HL-60 (cell line): ENCODE results near the gene SEC24B.

Experiments
- DNase-seq, 2 experiments: peaks; one replicate each; pipeline ENCODE4 v3.0.0-alpha.2; 2010 to 2020; ENCODE audit warnings: low read depth in 1 of 2, low spot score in 1 of 2
- H3K27ac ChIP-seq: fragments of 250-450 bp; sonication (Bioruptor Pico); replicated peaks from 2 replicates; pipeline ENCODE4 v1.5.1; 2020; ENCODE audit warnings: mild to moderate bottlenecking, moderate library complexity
- H3K27me3 ChIP-seq: fragments of 250-450 bp; sonication (Bioruptor Pico); 2 replicates; pipeline ENCODE4 v1.5.1; 2021; ENCODE audit warnings: mild to moderate bottlenecking, moderate library complexity; ENCODE audit not compliant: insufficient read depth, poor library complexity, severe bottlenecking
- H3K4me3 ChIP-seq: replicated peaks from 2 replicates; pipeline ENCODE4 v1.5.1; 2011; ENCODE audit warnings: mild to moderate bottlenecking, control low read depth, low read length; ENCODE audit not compliant: insufficient read depth
- GABPA ChIP-seq: IDR thresholded peaks from 2 replicates; pipeline ENCODE4 v1.6.1; 2012; ENCODE audit warnings: low read depth
- POLR2AphosphoS5 ChIP-seq: IDR thresholded peaks from 2 replicates; pipeline ENCODE4 v1.6.1; 2012; ENCODE audit warnings: low read depth
- SPI1 ChIP-seq: IDR thresholded peaks from 2 replicates; pipeline ENCODE4 v1.6.1; 2012; ENCODE audit warnings: low read depth, mild to moderate bottlenecking, borderline replicate concordance
- TF ChIP-seq, protein P1 (sequence below): IDR thresholded peaks from 2 replicates; pipeline ENCODE4 v1.6.1; 2012; ENCODE audit warnings: low read depth; ENCODE audit not compliant: insufficient replicate concordance
- TF ChIP-seq, protein P2 (sequence below): IDR thresholded peaks from one replicate; pipeline ENCODE4 v1.5.1; 2011; ENCODE audit warnings: low read length, control low read depth, inconsistent platforms; ENCODE audit not compliant: insufficient read depth

Gene SEC24B

DNA sequence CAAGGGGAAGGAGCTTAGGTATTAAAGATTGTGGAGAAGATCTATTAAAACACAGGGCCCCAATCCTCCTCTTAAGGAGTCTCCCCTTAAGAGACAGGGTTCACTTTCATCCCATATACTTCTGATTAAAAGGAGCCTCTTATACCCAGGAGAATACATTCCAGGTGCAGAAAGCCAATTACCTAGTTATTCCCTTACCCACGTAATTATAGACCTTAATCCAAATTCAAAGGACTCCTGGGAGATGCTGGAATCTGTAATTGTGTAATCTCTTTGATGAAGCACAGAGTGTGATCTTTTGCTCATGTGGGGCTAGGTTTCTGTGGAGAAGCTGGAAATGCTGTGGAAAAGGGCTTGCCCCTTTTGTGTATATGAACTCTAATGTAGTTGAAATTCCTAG lies 1.4 kb upstream of the SEC24B start:
- Histone ChIP-seq H3K27ac (no peak overlapping the region), H3K27me3 (no peaks in the 10 kb centered on the region), H3K4me3 (no peak overlapping the region)
- TF ChIP-seq, protein P1, sequence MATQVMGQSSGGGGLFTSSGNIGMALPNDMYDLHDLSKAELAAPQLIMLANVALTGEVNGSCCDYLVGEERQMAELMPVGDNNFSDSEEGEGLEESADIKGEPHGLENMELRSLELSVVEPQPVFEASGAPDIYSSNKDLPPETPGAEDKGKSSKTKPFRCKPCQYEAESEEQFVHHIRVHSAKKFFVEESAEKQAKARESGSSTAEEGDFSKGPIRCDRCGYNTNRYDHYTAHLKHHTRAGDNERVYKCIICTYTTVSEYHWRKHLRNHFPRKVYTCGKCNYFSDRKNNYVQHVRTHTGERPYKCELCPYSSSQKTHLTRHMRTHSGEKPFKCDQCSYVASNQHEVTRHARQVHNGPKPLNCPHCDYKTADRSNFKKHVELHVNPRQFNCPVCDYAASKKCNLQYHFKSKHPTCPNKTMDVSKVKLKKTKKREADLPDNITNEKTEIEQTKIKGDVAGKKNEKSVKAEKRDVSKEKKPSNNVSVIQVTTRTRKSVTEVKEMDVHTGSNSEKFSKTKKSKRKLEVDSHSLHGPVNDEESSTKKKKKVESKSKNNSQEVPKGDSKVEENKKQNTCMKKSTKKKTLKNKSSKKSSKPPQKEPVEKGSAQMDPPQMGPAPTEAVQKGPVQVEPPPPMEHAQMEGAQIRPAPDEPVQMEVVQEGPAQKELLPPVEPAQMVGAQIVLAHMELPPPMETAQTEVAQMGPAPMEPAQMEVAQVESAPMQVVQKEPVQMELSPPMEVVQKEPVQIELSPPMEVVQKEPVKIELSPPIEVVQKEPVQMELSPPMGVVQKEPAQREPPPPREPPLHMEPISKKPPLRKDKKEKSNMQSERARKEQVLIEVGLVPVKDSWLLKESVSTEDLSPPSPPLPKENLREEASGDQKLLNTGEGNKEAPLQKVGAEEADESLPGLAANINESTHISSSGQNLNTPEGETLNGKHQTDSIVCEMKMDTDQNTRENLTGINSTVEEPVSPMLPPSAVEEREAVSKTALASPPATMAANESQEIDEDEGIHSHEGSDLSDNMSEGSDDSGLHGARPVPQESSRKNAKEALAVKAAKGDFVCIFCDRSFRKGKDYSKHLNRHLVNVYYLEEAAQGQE, result no peak
- TF ChIP-seq, protein P2, sequence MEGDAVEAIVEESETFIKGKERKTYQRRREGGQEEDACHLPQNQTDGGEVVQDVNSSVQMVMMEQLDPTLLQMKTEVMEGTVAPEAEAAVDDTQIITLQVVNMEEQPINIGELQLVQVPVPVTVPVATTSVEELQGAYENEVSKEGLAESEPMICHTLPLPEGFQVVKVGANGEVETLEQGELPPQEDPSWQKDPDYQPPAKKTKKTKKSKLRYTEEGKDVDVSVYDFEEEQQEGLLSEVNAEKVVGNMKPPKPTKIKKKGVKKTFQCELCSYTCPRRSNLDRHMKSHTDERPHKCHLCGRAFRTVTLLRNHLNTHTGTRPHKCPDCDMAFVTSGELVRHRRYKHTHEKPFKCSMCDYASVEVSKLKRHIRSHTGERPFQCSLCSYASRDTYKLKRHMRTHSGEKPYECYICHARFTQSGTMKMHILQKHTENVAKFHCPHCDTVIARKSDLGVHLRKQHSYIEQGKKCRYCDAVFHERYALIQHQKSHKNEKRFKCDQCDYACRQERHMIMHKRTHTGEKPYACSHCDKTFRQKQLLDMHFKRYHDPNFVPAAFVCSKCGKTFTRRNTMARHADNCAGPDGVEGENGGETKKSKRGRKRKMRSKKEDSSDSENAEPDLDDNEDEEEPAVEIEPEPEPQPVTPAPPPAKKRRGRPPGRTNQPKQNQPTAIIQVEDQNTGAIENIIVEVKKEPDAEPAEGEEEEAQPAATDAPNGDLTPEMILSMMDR, result no peak
- no peak for TF ChIP-seq SPI1
- no peak for TF ChIP-seq GABPA
- no peak for TF ChIP-seq POLR2AphosphoS5
- DNase-seq, result no peak

DNA sequence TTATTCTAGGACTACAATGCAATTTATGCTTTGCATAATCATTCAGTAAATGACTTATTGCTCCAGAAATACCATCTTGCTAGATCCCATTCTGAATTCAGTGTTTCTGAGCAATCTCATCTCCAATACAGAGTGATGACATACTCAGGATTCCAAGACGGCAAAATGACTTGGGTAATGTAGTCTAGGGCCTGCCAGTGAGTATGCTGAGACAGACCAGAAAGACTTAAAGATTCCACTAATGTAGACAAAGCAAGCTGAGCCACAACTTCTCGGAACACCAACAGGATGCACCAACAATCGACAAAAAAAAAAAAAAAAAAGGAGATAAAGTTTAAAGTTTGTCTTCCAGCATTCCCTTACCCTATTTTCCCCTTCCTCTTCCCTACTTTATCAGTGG lies 919 bp upstream of the SEC24B start:
- TF ChIP-seq POLR2AphosphoS5, result no peak
- TF ChIP-seq, protein P2, result no peak
- no peak for TF ChIP-seq SPI1
- no peak for TF ChIP-seq GABPA
- TF ChIP-seq, protein P1, result no peak
- Histone ChIP-seq H3K27me3 (no peaks in the 10 kb centered on the region), H3K4me3 (peak overlapping the region; percentile 54), H3K27ac (peak overlapping the region; percentile 76; the same call in 1 of the 2 replicates)
- no peak for DNase-seq

DNA sequence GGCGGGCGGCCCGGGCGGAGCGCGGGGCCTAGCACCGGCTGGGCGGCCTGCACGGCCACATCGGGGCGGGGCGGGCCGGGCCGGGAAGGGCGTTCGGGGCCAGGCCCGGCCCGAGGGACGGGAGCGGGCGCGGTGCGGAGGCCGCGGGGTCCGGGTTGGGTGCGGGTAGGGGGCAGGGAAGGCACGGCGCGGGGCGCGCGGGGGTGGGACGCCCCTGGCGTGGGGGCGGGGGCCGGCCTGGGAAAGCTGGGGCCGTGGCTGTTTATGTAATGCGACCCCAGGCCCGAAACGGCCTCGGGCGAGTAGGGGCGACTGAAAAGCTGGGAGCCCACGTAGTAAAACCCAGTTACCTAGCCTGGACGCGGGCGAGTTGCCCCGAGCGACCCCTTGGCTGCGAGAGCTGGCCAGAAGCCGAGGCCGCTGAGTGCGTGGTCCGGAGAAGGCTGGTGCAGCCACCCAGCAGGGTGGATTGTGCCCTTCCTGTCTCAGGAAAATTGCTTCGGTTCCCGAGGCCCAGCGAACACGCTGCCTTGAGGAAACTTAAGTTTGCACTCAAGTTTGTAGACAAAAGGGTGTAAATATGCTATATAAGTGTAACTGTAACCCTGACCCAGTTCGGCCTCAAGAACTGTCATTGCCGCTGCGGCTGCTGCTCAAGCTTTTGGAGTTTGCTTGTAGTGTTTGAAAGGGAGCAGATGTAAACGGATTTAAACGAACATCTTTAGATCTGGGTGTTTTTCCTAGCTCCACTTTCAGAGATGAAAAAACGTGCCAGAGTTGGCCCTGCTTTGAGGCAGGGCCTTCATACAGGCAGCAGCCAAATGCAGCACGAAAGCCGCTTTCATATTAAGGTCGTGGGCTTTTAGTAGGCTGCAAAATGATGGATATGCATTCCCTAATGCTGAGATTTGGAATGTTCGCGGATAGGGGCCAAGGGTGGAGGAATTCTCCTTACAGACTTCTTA lies 674 bp downstream of the SEC24B start:
- H3K4me3 ChIP-seq, result peak overlapping the region; percentile 54
- TF ChIP-seq, protein P2, result no peak
- TF ChIP-seq, protein P1, result no peak
- TF ChIP-seq POLR2AphosphoS5 (no peak), GABPA (no peak), SPI1 (no peak)
- peak overlapping the region; percentile 69 for H3K27ac ChIP-seq
- peak in 1 of 2 experiments; percentile 8 for DNase-seq
- no peaks in the 10 kb centered on the region for H3K27me3 ChIP-seq
